ENCODE results near the gene FTCD. TPM values are rescaled to one million over a fixed set of nuclear protein-coding genes. Genes with fewer than 3 reads are reported as not detected.

FTCD gene
- total RNA-seq, 1 donor: 0.36 TPM

- peaks cover 11% of the 10 kb centered on the region for H3K36me3 ChIP-seq (ENCODE audit: insufficient read depth, low read length)
- H3K9me3 ChIP-seq (ENCODE audit: low read depth, low read length): no peaks in the 10 kb centered on the region
- H3K27me3 ChIP-seq (ENCODE audit: insufficient read depth, low read length): no peaks in the 10 kb centered on the region
- H3K79me2 ChIP-seq (ENCODE audit: insufficient read depth, low read length): no peaks in the 10 kb centered on the region
- H3K4me2 ChIP-seq (ENCODE audit: insufficient read depth, low read length): no peak overlapping the region
- H3K4me1 ChIP-seq (ENCODE audit: insufficient read depth, low read length): no peaks in the 10 kb centered on the region
- no peak for DNase-seq (ENCODE audit: insufficient read length, low spot score, missing footprints)
- H2AFZ ChIP-seq (ENCODE audit: low read length): no peak overlapping the region
- no peaks in the 10 kb centered on the region for H4K20me1 ChIP-seq (ENCODE audit: insufficient read depth, low read length)
- H3K27ac ChIP-seq (ENCODE audit: low read depth, low read length): no peak overlapping the region
- no peak overlapping the region for H3K4me3 ChIP-seq (ENCODE audit: insufficient read depth, low read length)
- no peak for TF ChIP-seq CTCF (IDR thresholded peaks at IDR 0.05; ENCODE audit: extremely low read depth, low read depth, low read length)
These were observed 44.3 kb upstream of the FTCD start for GRCh38 chr21:46199436-46200373.

GRCh38 chr21:46196733-46197132 is 41.4 kb upstream of the FTCD start:
- no peaks in the 10 kb centered on the region for H3K4me1 ChIP-seq (ENCODE audit: insufficient read depth, low read length)
- H4K20me1 ChIP-seq (ENCODE audit: insufficient read depth, low read length): no peaks in the 10 kb centered on the region
- peaks cover 22% of the 10 kb centered on the region for H3K36me3 ChIP-seq (ENCODE audit: insufficient read depth, low read length)
- H3K27ac ChIP-seq (ENCODE audit: low read depth, low read length): no peak overlapping the region
- H2AFZ ChIP-seq (ENCODE audit: low read length): no peak overlapping the region
- H3K79me2 ChIP-seq (ENCODE audit: insufficient read depth, low read length): no peaks in the 10 kb centered on the region
- H3K27me3 ChIP-seq (ENCODE audit: insufficient read depth, low read length): no peaks in the 10 kb centered on the region
- H3K9me3 ChIP-seq (ENCODE audit: low read depth, low read length): no peaks in the 10 kb centered on the region
- no peak for DNase-seq (ENCODE audit: insufficient read length, low spot score, missing footprints)
- TF ChIP-seq CTCF (IDR thresholded peaks at IDR 0.05; ENCODE audit: extremely low read depth, low read depth, low read length): no peak
- no peak overlapping the region for H3K4me2 ChIP-seq (ENCODE audit: insufficient read depth, low read length)
- H3K4me3 ChIP-seq (ENCODE audit: insufficient read depth, low read length): no peak overlapping the region

GRCh38 chr21:46195595-46196195 is 40.3 kb upstream of the FTCD start:
- Histone ChIP-seq H3K27ac (ENCODE audit: low read depth, low read length) (no peak overlapping the region), H4K20me1 (ENCODE audit: insufficient read depth, low read length) (no peaks in the 10 kb centered on the region), H3K27me3 (ENCODE audit: insufficient read depth, low read length) (no peaks in the 10 kb centered on the region), H3K4me2 (ENCODE audit: insufficient read depth, low read length) (no peak overlapping the region), H3K79me2 (ENCODE audit: insufficient read depth, low read length) (no peaks in the 10 kb centered on the region), H2AFZ (ENCODE audit: low read length) (no peak overlapping the region), H3K9me3 (ENCODE audit: low read depth, low read length) (no peaks in the 10 kb centered on the region), H3K4me3 (ENCODE audit: insufficient read depth, low read length) (no peak overlapping the region), H3K36me3 (ENCODE audit: insufficient read depth, low read length) (peaks cover 22% of the 10 kb centered on the region), H3K4me1 (ENCODE audit: insufficient read depth, low read length) (peaks cover 9% of the 10 kb centered on the region)
- TF ChIP-seq CTCF (IDR thresholded peaks at IDR 0.05; ENCODE audit: extremely low read depth, low read depth, low read length): no peak
- no peak for DNase-seq (ENCODE audit: insufficient read length, low spot score, missing footprints)
